ENCODE measurements around the gene GLCE. TPM values are rescaled to one million over a fixed set of nuclear protein-coding genes. Genes with fewer than 3 reads are reported as not detected.
A peak's percentile ranks its signal among the peaks of the same experiment; 100 is the strongest.

The GLCE gene
- 1 to 10 TPM; 5.1 to 8.9 (median 6.7) TPM for polyA plus RNA-seq (ENCODE audit: low read depth in 6 of 6)

- peaks cover 15 to 21% (median 18%) of the 10 kb centered on the region in 3 donors for H3K4me1 Mint-ChIP-seq
- peak within 1 kb of the TSS; percentile 91 to 99 (median 96) for H3K4me3 Mint-ChIP-seq
- peaks cover 0 to 3% (median 0%) of the 10 kb centered on the region in 3 donors for H3K27me3 Mint-ChIP-seq
- peak within 1 kb of the TSS; percentile 89 to 98 (median 95) for H3K27ac Mint-ChIP-seq
- ATAC-seq (ENCODE audit: low read depth in 2 of 2): peak; percentile 91
- H3K9me3 Mint-ChIP-seq: no peaks in the 10 kb centered on the region
- H3K36me3 Mint-ChIP-seq: no peaks in the 10 kb centered on the region
- DNase-seq: peak; percentile 92
Observed at GRCh38 chr15:69160141-69160993, at the start of gene GLCE. TSS of gene GLCE (plus strand) at chr15:69160635. CDS start at chr15:69255807, 95,172 bp downstream.

DNA sequence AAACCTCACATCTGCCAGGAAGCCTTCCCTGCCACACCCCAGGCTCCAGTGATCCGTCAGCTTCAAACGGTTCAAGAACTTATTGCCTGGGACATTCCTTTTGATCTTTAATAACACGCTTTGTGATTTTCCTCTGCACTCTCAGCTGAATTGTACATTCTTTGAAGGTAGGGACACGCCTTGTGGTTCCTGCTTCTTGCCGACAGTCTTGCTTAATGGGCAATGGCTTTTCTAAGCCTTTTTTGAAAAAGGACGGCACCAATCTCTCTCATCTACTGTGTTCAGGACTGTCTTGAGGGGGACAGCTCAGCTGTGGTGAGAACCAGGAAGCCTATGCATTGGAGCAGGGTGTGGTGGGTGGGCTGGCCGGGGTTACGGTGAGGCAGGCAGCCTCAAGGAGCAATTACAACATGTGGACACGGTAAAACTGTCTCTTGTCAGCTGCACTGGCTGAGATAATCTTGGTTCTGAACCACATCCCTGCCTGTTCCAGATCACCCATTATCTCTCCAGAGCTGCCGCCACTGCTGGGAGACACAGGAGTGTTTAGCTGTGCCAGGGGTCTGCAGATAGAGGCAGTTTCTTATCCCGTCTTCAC is 46.0 kb upstream of the GLCE start:
- peaks cover 28 to 50% (median 38%) of the 10 kb centered on the region in 3 donors for H3K27me3 Mint-ChIP-seq
- no peak for DNase-seq

GRCh38 chr15:69115031-69115430 is 45.4 kb upstream of the GLCE start:
- Mint-ChIP-seq H3K36me3 (no peaks in the 10 kb centered on the region), H3K27me3 (peaks cover 29 to 50% (median 38%) of the 10 kb centered on the region in 3 donors), H3K27ac (no peak overlapping the region), H3K4me3 (no peak overlapping the region), H3K9me3 (no peaks in the 10 kb centered on the region), H3K4me1 (peaks cover 0 to 3% (median 0%) of the 10 kb centered on the region in 3 donors)
- DNase-seq (no peak), ATAC-seq (ENCODE audit: low read depth in 2 of 2) (no peak)

More for the DNA sequence above, 46.0 kb upstream of the GLCE start:
- no peaks in the 10 kb centered on the region for H3K9me3 Mint-ChIP-seq
- H3K4me1 Mint-ChIP-seq: peaks cover 0 to 3% (median 0%) of the 10 kb centered on the region in 3 donors
- no peak for ATAC-seq (ENCODE audit: low read depth in 2 of 2)
- no peak overlapping the region for H3K4me3 Mint-ChIP-seq
- H3K36me3 Mint-ChIP-seq: no peaks in the 10 kb centered on the region
- H3K27ac Mint-ChIP-seq: no peak overlapping the region

DNA sequence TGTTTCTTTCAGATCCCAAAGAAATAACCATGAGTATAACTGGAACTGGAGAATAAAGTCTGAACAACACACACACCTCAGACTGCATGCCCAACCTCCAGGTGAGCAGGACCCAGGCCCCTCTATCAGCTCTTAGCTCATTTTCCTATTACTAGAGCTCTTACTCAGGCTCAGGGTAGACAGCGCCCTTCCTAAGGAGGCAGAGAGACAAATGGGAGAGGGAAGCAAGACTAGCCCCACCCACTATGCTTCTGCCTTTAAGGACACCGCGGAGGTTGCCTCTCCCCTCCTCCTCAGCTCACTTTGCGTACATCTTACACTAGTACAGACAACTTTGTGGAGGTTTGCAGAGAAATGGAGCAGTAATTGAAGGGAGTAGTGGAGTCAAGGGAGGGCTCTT is 44.0 kb upstream of the GLCE start:
- H3K27ac Mint-ChIP-seq: no peak overlapping the region

DNA sequence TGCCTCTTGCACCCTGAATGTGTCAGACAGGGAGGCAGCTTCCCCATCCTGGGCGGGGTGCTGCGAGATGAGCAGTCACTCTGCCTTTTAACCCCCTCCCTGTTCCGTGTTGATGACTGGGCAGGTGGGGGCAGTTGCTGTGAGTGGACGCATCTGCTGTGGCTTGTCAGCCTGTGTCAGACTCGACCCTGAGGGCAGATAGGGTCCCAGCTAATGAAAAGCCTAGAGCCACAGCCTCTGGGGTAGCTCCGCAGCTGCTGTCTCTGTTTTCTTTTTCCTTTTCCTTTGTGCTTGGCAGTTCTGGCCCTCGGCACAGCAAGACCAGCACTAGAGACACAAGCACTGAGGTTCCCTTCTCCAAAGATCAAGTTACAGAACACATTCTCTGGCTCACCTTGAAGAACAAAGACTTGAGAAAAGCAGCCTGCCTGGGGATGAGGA is 43.0 kb upstream of the GLCE start:
- Mint-ChIP-seq H3K4me3 (no peak overlapping the region), H3K27me3 (peaks cover 29 to 61% (median 44%) of the 10 kb centered on the region in 3 donors), H3K36me3 (no peaks in the 10 kb centered on the region), H3K27ac (no peak overlapping the region), H3K4me1 (peaks cover 0 to 3% (median 0%) of the 10 kb centered on the region in 3 donors), H3K9me3 (no peaks in the 10 kb centered on the region)
- ATAC-seq (ENCODE audit: low read depth in 2 of 2): no peak
- no peak for DNase-seq

More for the DNA sequence above, 44.0 kb upstream of the GLCE start:
- no peak for DNase-seq
- no peak for ATAC-seq (ENCODE audit: low read depth in 2 of 2)
- peaks cover 0 to 3% (median 0%) of the 10 kb centered on the region in 3 donors for H3K4me1 Mint-ChIP-seq
- H3K27me3 Mint-ChIP-seq: peaks cover 29 to 55% (median 39%) of the 10 kb centered on the region in 3 donors
- H3K9me3 Mint-ChIP-seq: no peaks in the 10 kb centered on the region
- no peaks in the 10 kb centered on the region for H3K36me3 Mint-ChIP-seq
- no peak overlapping the region for H3K4me3 Mint-ChIP-seq

DNA sequence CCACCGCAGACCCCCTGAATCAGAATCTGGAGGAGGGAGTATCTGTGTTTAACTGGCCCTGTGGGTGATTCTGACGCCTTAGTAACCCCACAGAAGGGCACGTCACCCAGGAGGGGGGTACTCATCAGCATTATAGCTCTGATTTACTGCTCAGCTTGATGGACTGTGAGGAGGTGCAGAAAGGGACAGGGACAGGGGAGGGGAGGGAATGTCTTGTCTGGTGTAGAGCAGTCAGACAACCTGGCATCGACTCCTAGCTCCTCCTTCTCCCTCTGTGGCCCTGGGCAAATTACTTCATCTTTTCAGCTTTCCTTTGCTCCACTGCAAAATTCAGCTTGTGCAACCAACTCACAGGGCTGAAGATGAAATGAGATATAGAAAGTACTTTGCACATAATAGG is 42.3 kb upstream of the GLCE start:
- Mint-ChIP-seq H3K36me3 (no peaks in the 10 kb centered on the region), H3K4me1 (peaks cover 0 to 3% (median 0%) of the 10 kb centered on the region in 3 donors), H3K27ac (no peak overlapping the region), H3K27me3 (peaks cover 29 to 61% (median 44%) of the 10 kb centered on the region in 3 donors), H3K9me3 (no peaks in the 10 kb centered on the region), H3K4me3 (no peak overlapping the region)
- ATAC-seq (ENCODE audit: low read depth in 2 of 2) (no peak), DNase-seq (no peak)

GRCh38 chr15:69119001-69119400 is 41.4 kb upstream of the GLCE start:
- H3K9me3 Mint-ChIP-seq: no peaks in the 10 kb centered on the region
- H3K27ac Mint-ChIP-seq: no peak overlapping the region
- DNase-seq (no peak), ATAC-seq (ENCODE audit: low read depth in 2 of 2) (no peak)
- H3K4me1 Mint-ChIP-seq: peaks cover 0 to 3% (median 0%) of the 10 kb centered on the region in 3 donors
- H3K27me3 Mint-ChIP-seq: peaks cover 28 to 54% (median 38%) of the 10 kb centered on the region in 3 donors
- no peak overlapping the region for H3K4me3 Mint-ChIP-seq
- no peaks in the 10 kb centered on the region for H3K36me3 Mint-ChIP-seq

- peaks cover 0 to 3% (median 0%) of the 10 kb centered on the region in 3 donors for H3K4me1 Mint-ChIP-seq
- peaks cover 24 to 45% (median 33%) of the 10 kb centered on the region in 3 donors for H3K27me3 Mint-ChIP-seq
- no peak overlapping the region for H3K4me3 Mint-ChIP-seq
- no peaks in the 10 kb centered on the region for H3K9me3 Mint-ChIP-seq
- ATAC-seq (ENCODE audit: low read depth in 2 of 2) (no peak), DNase-seq (no peak)
- no peaks in the 10 kb centered on the region for H3K36me3 Mint-ChIP-seq
- H3K27ac Mint-ChIP-seq: no peak overlapping the region
Observed at GRCh38 chr15:69119683-69120395, 40.6 kb upstream of the GLCE start.

DNA sequence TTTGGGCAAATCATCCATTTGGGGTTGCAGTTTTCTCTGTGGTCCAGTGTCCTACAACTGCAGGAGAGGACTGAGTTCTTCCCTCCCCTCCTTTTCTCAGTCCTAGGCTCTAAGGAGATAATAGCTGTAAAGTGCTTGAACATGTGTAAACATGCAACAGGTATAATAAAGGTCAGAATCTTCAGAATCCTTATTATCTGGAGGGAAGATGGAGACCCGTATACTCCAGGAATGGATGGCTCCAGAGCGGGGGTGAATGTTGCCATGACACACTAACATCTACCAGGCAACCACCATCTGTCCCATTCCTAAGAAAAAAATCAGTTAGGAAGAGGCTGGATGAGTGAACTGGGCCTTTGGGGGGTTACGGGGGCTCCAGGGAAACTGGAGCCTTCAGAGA is 39.7 kb upstream of the GLCE start:
- DNase-seq (no peak), ATAC-seq (ENCODE audit: low read depth in 2 of 2) (no peak)
- Mint-ChIP-seq H3K4me3 (no peak overlapping the region), H3K27me3 (peaks cover 23 to 36% (median 24%) of the 10 kb centered on the region in 3 donors), H3K9me3 (no peaks in the 10 kb centered on the region), H3K27ac (no peak overlapping the region), H3K4me1 (peaks cover 0 to 3% (median 0%) of the 10 kb centered on the region in 3 donors), H3K36me3 (no peaks in the 10 kb centered on the region)

GRCh38 chr15:69121198-69121828 is 39.1 kb upstream of the GLCE start:
- Mint-ChIP-seq H3K4me3 (no peak overlapping the region), H3K27me3 (peaks cover 17 to 32% (median 20%) of the 10 kb centered on the region in 3 donors)
- ATAC-seq (ENCODE audit: low read depth in 2 of 2): no peak

DNA sequence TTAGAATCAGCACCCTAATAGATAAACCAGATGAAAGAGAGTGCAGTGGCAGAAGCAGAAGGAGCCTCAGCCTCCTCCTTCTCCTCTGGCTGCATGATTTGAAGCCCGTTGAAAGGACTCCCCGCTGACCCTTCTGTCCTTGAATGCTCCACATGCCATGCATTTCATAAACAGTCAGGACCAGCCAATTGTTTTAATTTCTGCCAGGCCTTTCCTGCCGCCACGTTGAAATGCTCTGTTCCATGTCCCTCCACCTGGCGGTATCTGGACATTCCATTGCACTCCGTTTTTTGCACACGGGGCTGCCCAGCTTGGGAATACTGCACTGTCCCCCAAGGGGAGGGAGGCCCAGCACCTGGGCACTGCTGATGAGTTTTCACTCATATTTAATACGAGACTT is 35.2 kb upstream of the GLCE start:
- DNase-seq: no peak
- Mint-ChIP-seq H3K9me3 (no peaks in the 10 kb centered on the region), H3K27ac (no peak overlapping the region), H3K4me1 (no peaks in the 10 kb centered on the region), H3K36me3 (no peaks in the 10 kb centered on the region), H3K4me3 (no peak overlapping the region), H3K27me3 (peaks cover 0 to 11% (median 7%) of the 10 kb centered on the region in 3 donors)
- no peak for ATAC-seq (ENCODE audit: low read depth in 2 of 2)

More at GRCh38 chr15:69121198-69121828, 39.1 kb upstream of the GLCE start:
- Mint-ChIP-seq H3K36me3 (no peaks in the 10 kb centered on the region), H3K27ac (no peak overlapping the region), H3K9me3 (no peaks in the 10 kb centered on the region), H3K4me1 (peaks cover 0 to 3% (median 0%) of the 10 kb centered on the region in 3 donors)
- no peak for DNase-seq

- Mint-ChIP-seq H3K9me3 (no peaks in the 10 kb centered on the region), H3K36me3 (no peaks in the 10 kb centered on the region), H3K27me3 (peaks cover 0 to 9% (median 7%) of the 10 kb centered on the region in 3 donors), H3K4me1 (peaks cover 0 to 2% (median 1%) of the 10 kb centered on the region in 3 donors), H3K27ac (no peak overlapping the region), H3K4me3 (no peak overlapping the region)
- ATAC-seq (ENCODE audit: low read depth in 2 of 2): no peak
- no peak for DNase-seq
Observed at GRCh38 chr15:69126054-69126469, 34.4 kb upstream of the GLCE start.

- DNase-seq (no peak), ATAC-seq (ENCODE audit: low read depth in 2 of 2) (no peak)
- Mint-ChIP-seq H3K27ac (no peak overlapping the region), H3K36me3 (no peaks in the 10 kb centered on the region), H3K9me3 (no peaks in the 10 kb centered on the region), H3K27me3 (no peaks in the 10 kb centered on the region), H3K4me3 (no peak overlapping the region), H3K4me1 (peaks cover 8 to 15% (median 14%) of the 10 kb centered on the region in 3 donors)
Observed at GRCh38 chr15:69127306-69127705, 33.1 kb upstream of the GLCE start.

All from naive B cell (primary cell).